SK-N-SH (cell line): ENCODE data around the gene SLC1A3.

ENCODE experiments used
- CTCF ChIP-seq: fragments of 200-600 bp; sonication (generic); IDR thresholded peaks from 2 replicates; pipeline ENCODE4 v1.6.1; 2017; ENCODE audit warnings: antibody characterized with exemption, mild to moderate bottlenecking, moderate library complexity
- EP300 ChIP-seq, 2 experiments: IDR thresholded peaks; 2 replicates each; pipeline versions ENCODE4 v1.4.0 to v1.6.1; 2012; ENCODE audit warnings: borderline replicate concordance in 1 of 2, low read depth in 1 of 2, low read length in 1 of 2
- GABPA ChIP-seq: IDR thresholded peaks from 2 replicates; pipeline ENCODE4 v1.4.0; 2012; ENCODE audit warnings: low read depth, mild to moderate bottlenecking
- MXI1 ChIP-seq: IDR thresholded peaks from 2 replicates; pipeline ENCODE4 v1.6.1; 2012; ENCODE audit warnings: mild to moderate bottlenecking, low read depth, low read length, improper control_type of control experiment
- NFIC ChIP-seq: IDR thresholded peaks from 2 replicates; pipeline ENCODE4 v1.4.0; 2012; ENCODE audit warnings: borderline replicate concordance
- POLR2AphosphoS5 ChIP-seq: IDR thresholded peaks from 2 replicates; pipeline ENCODE4 v1.6.1; 2012; ENCODE audit warnings: low read depth, low read length
- YY1 ChIP-seq: IDR thresholded peaks from 2 replicates; pipeline ENCODE4 v1.4.0; 2012; ENCODE audit warnings: low read depth, mild to moderate bottlenecking

- no peak for TF ChIP-seq CTCF
- TF ChIP-seq YY1: no peak
- TF ChIP-seq MXI1: no peak
- no peak for TF ChIP-seq POLR2AphosphoS5
- no peak for TF ChIP-seq NFIC
- no peak for TF ChIP-seq EP300 (IDR thresholded peaks at IDR 0.05; ENCODE audit: borderline replicate concordance in 1 of 2, low read depth in 1 of 2, low read length in 1 of 2)
- no peak for TF ChIP-seq GABPA
These were observed 34.9 kb upstream of the SLC1A3 start for GRCh38 chr5:36571401-36572042.
